ENCODE measurements around the gene UBR4.

The UBR4 gene

GRCh38 chr1:19035377-19036040 lies 174.6 kb downstream of the UBR4 start:
- ChIA-PET POLR2A (ENCODE audit: low non-redundant PET) (no interaction called here), CTCF (no interaction called here)
- no peak for TF ChIP-seq CTCF (conservative IDR thresholded peaks at IDR 0.05; ENCODE audit: low read depth)
- peak overlapping the region; percentile 91 for H3K27ac ChIP-seq
- DNase-seq (ENCODE audit: low spot score): no peak

- POLR2A ChIA-PET (ENCODE audit: low non-redundant PET): no interaction called here
- CTCF ChIA-PET: interaction anchor here (1.0 kb wide), 1 partner anchor 62 kb away, joined by 3 read pairs; no protein-coding TSS in a partner anchor
- no peak for TF ChIP-seq CTCF (conservative IDR thresholded peaks at IDR 0.05; ENCODE audit: low read depth)
- peak overlapping the region; percentile 91 for H3K27ac ChIP-seq
- no peak for DNase-seq (ENCODE audit: low spot score)
Measured at GRCh38 chr1:19034721-19035120, 175.3 kb downstream of the UBR4 start.

- ChIA-PET POLR2A (ENCODE audit: low non-redundant PET) (no interaction called here), CTCF (interaction anchor here (1.0 kb wide), 1 partner anchor 62 kb away, joined by 3 read pairs; no protein-coding TSS in a partner anchor)
- no peak for TF ChIP-seq CTCF (conservative IDR thresholded peaks at IDR 0.05; ENCODE audit: low read depth)
- H3K27ac ChIP-seq: peak overlapping the region; percentile 91
- DNase-seq (ENCODE audit: low spot score): peak; percentile 98
Measured at GRCh38 chr1:19033926-19034680, 176.0 kb downstream of the UBR4 start.

- no peak for TF ChIP-seq CTCF (conservative IDR thresholded peaks at IDR 0.05; ENCODE audit: low read depth)
- CTCF ChIA-PET: interaction anchor here (0.5 kb wide), 1 partner anchor 131 kb away, joined by 4 read pairs; the partner anchor contains the start of gene ALDH4A1
- POLR2A ChIA-PET (ENCODE audit: low non-redundant PET): no interaction called here
Measured at GRCh38 chr1:19033515-19033839, 176.6 kb downstream of the UBR4 start.

GRCh38 chr1:19032701-19033514 lies 177.2 kb downstream of the UBR4 start:
- H3K27ac ChIP-seq: peak overlapping the region; percentile 91
- ChIA-PET POLR2A (ENCODE audit: low non-redundant PET) (no interaction called here), CTCF (interaction anchor here (0.5 kb wide), 1 partner anchor 130 kb away, joined by 4 read pairs; the partner anchor contains the start of gene ALDH4A1)
- TF ChIP-seq CTCF (conservative IDR thresholded peaks at IDR 0.05; ENCODE audit: low read depth): no peak
- DNase-seq (ENCODE audit: low spot score): no peak

More at GRCh38 chr1:19033515-19033839, 176.6 kb downstream of the UBR4 start:
- DNase-seq (ENCODE audit: low spot score): peak; percentile 28
- peak overlapping the region; percentile 91 for H3K27ac ChIP-seq

- CTCF ChIA-PET: no interaction called here
- H3K27ac ChIP-seq: peak overlapping the region; percentile 91; the same call in 1 of the 2 replicates
- POLR2A ChIA-PET (ENCODE audit: low non-redundant PET): no interaction called here
- TF ChIP-seq CTCF (conservative IDR thresholded peaks at IDR 0.05; ENCODE audit: low read depth): no peak
- no peak for DNase-seq (ENCODE audit: low spot score)
Measured at GRCh38 chr1:19032413-19032695, 177.7 kb downstream of the UBR4 start.
